ENCODE results near the gene ABCA2.
"Not testable (repeated sequence)": the region's sequence is repeated elsewhere in the genome, so short reads cannot be mapped to it uniquely, and the experiment has no call there.

ABCA2 gene

GRCh38 chr9:137046088-137046787 is 18.2 kb upstream of the ABCA2 start, which contains the start of gene NPDC1:
TSS of gene NPDC1 (minus strand) at chr9:137046177. CDS start at chr9:137045989, 188 bp downstream.
- peak in 1 of 2 experiments; percentile 74 for DNase-seq

- peak in 1 of 2 experiments; percentile 32 for DNase-seq
These were observed 17.5 kb upstream of the ABCA2 start for GRCh38 chr9:137045294-137046087.

- DNase-seq = no peak
These were observed 16.6 kb upstream of the ABCA2 start for GRCh38 chr9:137044502-137045177.

DNA sequence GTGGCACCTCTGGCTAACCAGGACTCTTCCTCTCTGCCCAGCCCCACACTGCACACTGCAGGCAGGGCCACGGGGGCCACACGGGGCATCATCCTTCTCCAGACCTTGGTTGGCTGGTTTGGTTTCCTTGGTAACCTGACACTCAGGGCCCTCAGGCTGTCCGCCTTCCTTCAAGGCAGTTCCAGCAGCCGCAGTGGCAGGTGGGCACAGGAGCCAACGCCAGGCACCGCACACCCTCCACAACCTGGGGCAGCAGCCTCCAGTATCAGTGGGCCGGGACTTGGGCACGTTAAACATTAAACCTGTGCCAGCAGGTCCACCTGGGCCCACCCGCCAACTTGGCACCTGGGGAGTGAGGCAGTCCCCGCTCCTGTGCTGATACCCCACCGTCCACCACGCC is 16.0 kb upstream of the ABCA2 start:
- no peak for DNase-seq

- no peak for DNase-seq
These were observed 15.0 kb upstream of the ABCA2 start for GRCh38 chr9:137042751-137043727.

GRCh38 chr9:137041124-137041523 is 13.1 kb upstream of the ABCA2 start:
- no peak for DNase-seq

DNA sequence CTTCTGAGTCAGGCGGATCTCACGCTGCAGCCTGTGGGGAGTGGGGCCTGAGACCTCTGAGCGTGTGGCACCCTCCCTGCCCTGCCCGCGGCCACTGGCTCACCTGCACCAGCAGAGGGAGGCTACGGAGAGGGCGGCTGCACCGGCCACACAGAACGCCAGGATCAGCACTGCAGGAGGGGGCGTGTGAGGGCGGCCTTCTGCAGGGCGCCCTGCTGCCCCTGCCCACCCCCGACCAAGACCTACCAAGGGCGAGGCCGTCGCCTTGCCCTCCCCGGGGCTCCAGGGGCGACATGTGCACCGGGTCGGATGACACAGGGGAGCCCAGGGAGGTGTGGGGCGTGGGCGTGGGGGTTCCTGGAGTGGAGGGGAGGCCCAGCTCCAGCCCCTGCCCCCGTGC is 12.5 kb upstream of the ABCA2 start:
- DNase-seq = no peak

DNA sequence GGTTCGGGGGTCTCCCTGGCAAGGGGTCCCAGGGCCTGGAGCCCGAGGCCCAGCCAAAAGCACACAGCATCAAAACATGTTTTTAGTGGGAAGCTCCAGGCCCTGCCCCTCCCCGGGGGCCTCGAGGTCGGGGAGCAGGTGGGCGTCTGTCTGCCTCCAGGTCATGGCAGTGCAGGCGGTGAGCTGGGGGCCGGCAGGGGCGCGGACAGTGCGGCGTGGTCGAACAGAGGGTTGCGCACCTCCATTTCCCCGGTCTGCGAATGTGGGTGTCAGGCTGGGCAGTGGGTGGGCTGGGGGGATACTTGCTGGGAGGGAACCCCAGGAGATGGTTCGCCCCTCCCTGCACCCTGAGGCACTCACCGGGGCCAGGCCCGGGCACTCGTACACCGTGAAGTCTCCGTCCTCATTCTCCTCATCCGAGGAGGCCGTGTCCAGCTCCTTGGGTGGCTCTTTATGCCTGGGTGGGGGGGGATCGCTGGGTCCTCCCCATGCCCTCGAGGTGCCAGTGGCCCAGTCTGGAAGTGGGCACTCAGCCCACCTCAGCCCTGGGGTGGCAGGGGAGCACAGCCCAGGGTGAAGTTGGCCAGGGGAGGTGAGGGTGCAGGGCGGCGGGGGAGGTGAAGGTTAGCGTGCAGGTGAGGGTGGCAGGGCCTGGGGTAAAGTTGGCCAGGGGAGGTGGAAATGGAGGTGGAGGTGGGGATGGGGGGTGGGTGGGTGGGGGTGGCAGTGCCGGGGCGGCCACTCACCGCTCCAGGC is 11.8 kb upstream of the ABCA2 start:
- no peak for DNase-seq

- no peak for DNase-seq
These were observed 10.9 kb upstream of the ABCA2 start for GRCh38 chr9:137038916-137039315.

DNA sequence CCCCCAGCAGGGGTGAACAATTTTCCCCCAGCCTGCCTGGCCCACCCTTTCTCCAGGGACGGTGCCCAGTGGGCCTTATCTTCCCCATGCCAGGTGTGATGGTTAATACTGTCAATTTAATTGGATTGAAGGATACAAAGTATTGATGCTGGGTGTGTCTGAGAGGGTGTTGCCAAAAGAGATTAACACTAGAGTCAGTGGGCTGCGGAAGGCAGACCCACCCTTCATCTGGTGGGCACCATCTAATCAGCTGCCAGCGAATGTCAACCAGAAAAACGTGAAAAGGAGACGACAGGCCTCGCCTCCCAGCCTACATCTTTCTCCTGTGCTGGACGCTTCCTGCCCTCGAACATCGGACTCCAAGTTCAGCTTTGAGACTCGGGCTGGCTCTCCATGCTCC is 9.4 kb upstream of the ABCA2 start:
- DNase-seq = no peak

- DNase-seq = no peak
These were observed 9.0 kb upstream of the ABCA2 start for GRCh38 chr9:137037035-137037434.

GRCh38 chr9:137035937-137036336 is 7.9 kb upstream of the ABCA2 start:
- DNase-seq = no peak

DNA sequence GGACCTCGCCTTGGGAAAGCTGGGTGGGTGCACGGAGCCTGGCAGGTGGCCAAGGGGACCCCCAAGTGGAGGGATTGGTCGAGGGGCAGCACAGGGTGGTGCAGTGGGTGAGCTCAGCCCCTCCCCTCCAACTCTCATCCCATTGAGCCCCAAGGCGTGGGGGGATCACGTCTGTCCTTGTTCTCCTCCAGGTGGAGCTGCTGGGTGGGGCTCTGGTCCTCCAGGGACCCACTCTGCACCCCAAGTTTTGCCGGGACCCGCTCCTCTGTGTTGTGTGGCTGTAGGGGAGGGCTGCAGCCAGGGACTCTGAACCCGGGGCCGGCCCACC is 7.4 kb upstream of the ABCA2 start:
- no peak for DNase-seq

DNA sequence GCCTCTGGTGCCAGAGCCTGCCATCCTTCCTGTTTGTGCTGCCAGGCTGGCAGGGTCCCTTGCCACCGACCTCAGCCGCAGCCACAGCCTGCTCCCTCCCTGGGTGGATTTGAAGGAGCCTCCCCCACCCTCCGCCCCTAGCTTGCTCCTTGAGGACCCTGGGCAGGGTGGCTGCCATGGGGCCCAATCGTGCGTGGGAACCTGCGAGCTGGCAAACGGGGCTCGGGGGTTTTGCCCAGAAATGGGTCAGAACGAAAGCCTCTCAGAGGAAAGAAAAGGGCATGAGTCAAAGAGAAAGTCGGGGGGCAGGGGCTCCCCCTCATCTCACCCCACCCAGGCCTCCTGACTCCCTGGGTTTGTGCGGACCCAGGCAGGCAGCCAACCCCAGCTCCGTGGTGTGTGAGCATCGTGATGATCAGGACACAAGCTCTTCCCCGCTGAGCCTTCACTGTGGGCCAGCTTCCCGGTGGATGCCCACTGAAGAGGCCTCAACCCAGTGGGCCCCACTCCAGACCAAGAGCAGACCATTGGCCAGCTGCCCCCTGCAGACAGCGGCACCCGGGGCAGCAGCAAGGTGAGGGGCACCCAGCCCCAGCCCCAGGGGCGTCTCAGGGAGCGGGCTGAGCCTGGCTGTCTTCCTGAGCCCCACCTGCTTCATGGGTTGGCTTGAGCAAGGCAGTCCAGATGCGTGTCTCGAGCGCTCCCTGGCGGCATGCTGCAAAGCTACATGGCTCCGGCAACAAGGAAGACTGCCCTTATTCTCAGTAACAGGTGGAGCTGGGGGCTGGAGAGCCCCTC is 6.9 kb upstream of the ABCA2 start:
- peak; percentile 38 to 79 for DNase-seq

- no peak for DNase-seq
These were observed 6.1 kb upstream of the ABCA2 start for GRCh38 chr9:137034039-137034708.

DNA sequence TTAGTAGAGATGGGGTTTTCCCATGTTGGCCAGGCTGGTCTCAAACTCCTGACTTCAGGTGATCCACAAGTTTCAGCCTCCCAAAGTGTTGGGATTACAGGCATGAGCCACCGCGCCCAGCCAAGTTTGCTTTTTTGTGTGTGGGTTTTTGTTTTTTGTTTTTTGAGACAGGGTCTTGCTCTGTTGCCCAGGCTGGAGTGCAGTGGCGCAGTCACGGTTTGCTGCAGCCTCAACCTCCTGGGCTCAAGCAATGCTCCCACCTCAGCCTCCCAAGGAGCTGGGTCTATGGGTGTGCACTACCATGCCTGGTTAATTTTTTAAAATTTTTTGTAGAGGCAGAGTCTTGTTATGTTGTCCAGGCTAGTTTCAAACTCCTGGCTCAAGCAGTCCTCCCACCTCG is 5.4 kb upstream of the ABCA2 start:
- DNase-seq = not testable (repeated sequence)

GRCh38 chr9:137032858-137033257 is 4.8 kb upstream of the ABCA2 start:
- no peak for DNase-seq

DNA sequence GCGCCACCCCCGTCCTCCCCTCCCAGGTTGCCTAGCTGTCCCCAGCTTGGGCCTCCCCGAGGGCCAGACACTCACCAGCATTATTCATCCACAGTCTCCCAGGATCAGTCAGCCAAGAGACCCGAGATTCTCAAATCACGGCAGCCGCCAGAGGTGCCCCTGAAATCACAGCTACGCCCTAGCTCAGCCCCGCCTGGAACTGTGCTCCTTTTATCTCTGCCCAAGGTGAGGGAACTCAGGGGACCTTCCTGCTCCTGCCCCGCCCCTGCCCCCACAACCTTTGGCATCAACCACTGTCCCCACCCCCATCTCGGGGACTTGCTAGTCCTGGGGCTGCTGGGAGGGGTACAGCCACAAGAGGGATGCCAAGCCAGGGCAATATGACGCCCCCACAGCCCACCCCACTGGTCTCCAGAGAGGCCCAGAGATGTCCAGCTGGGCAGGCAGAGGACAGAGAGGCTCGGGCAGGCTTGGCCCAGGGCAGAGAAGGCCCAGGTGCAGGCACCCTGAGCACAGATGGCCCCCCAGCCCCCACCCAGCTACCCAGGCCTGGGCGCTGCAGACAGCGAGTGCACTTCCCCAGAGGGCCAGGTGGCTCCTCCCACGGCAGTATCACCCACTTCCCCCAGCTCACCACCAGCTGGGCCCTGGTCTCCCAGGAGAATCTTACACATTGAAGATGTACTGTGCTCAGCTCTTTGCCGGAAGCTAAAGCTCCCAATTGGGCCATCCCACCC is 4.0 kb upstream of the ABCA2 start, which contains the start of gene FUT7:
Gene FUT7, minus strand, starts transcription at position 185 of the 737 bp plus-strand sequence. Its CDS starts 97 bp downstream, at position 88.
- no peak for DNase-seq
